Trophoblast cell (in vitro differentiated cells and primary cell): ENCODE data around the gene MEGF8.

Experiments used
- DNase-seq, 2 donors: peaks; one replicate each; pipeline ENCODE4 v3.0.0-alpha.2; 2016
- H2AFZ ChIP-seq: 2 replicates; pipeline ENCODE4 v1.6.1; 2013; ENCODE audit warnings: low read length, moderate library complexity, mild to moderate bottlenecking; ENCODE audit not compliant: insufficient read depth, poor library complexity
- H2AK5ac ChIP-seq: 2 replicates; pipeline ENCODE4 v1.6.1; 2013; ENCODE audit warnings: mild to moderate bottlenecking, low read length
- H2BK120ac ChIP-seq: 2 replicates; pipeline ENCODE4 v1.6.1; 2013; ENCODE audit warnings: low read length, mild to moderate bottlenecking, moderate library complexity; ENCODE audit not compliant: insufficient read depth, poor library complexity
- H2BK12ac ChIP-seq: 2 replicates; pipeline ENCODE4 v1.6.1; 2013; ENCODE audit warnings: mild to moderate bottlenecking, low read length, moderate library complexity
- H2BK5ac ChIP-seq: 2 replicates; pipeline ENCODE4 v1.6.1; 2013; ENCODE audit warnings: low read length, low read depth, moderate library complexity, mild to moderate bottlenecking; ENCODE audit not compliant: poor library complexity
- H3K14ac ChIP-seq: 2 replicates; pipeline ENCODE4 v1.6.1; 2013; ENCODE audit warnings: mild to moderate bottlenecking, low read length
- H3K18ac ChIP-seq: 2 replicates; pipeline ENCODE4 v1.6.1; 2013; ENCODE audit warnings: mild to moderate bottlenecking, low read length
- H3K23ac ChIP-seq: 2 replicates; pipeline ENCODE4 v1.6.1; 2013; ENCODE audit warnings: low read length
- H3K27ac ChIP-seq: 2 replicates; pipeline ENCODE4 v1.5.1; 2013; ENCODE audit warnings: low read depth, mild to moderate bottlenecking, inconsistent platforms, low read length, moderate library complexity
- H3K27me3 ChIP-seq: 2 replicates; pipeline ENCODE4 v1.6.1; 2013; ENCODE audit warnings: inconsistent platforms, mild to moderate bottlenecking, low read length, moderate library complexity; ENCODE audit not compliant: insufficient read depth
- H3K36me3 ChIP-seq, 2 experiments: 1 replicate in 1 of 2; 2 replicates in 1 of 2; pipeline ENCODE4 v1.6.1; 2013; ENCODE audit warnings: low read length in 2 of 2, mild to moderate bottlenecking in 2 of 2, moderate library complexity in 1 of 2; ENCODE audit not compliant: insufficient read depth in 2 of 2, control insufficient read depth in 1 of 2
- H3K4ac ChIP-seq: 2 replicates; pipeline ENCODE4 v1.6.1; 2013; ENCODE audit warnings: low read depth, mild to moderate bottlenecking, low read length, moderate library complexity
- H3K4me1 ChIP-seq, 2 experiments: 1 replicate in 1 of 2; 2 replicates in 1 of 2; pipeline ENCODE4 v1.6.1; 2013; ENCODE audit warnings: low read length in 2 of 2, mild to moderate bottlenecking in 2 of 2, moderate library complexity in 1 of 2; ENCODE audit not compliant: insufficient read depth in 2 of 2, control insufficient read depth in 1 of 2
- H3K4me2 ChIP-seq: 2 replicates; pipeline ENCODE4 v1.6.1; 2013; ENCODE audit warnings: inconsistent platforms, mild to moderate bottlenecking, low read length, moderate library complexity
- H3K4me3 ChIP-seq: 2 replicates; pipeline ENCODE4 v1.5.1; 2013; ENCODE audit warnings: mild to moderate bottlenecking, low read depth, low read length, inconsistent platforms
- H3K79me1 ChIP-seq: one replicate; pipeline ENCODE4 v1.6.1; 2013; ENCODE audit warnings: low read length
- H3K79me2 ChIP-seq: 2 replicates; pipeline ENCODE4 v1.6.1; 2013; ENCODE audit warnings: low read length, mild to moderate bottlenecking; ENCODE audit not compliant: control insufficient read depth, insufficient read depth, poor library complexity
- H3K9ac ChIP-seq: 2 replicates; pipeline ENCODE4 v1.6.1; 2013; ENCODE audit warnings: mild to moderate bottlenecking, low read length
- H3K9me3 ChIP-seq: 2 replicates; pipeline ENCODE4 v1.6.1; 2013; ENCODE audit warnings: low read depth, mild to moderate bottlenecking, control low read depth, inconsistent platforms, low read length; ENCODE audit not compliant: insufficient read depth
- H4K12ac ChIP-seq: 2 replicates; pipeline ENCODE4 v1.6.1; 2013; ENCODE audit warnings: low read depth, mild to moderate bottlenecking, low read length, moderate library complexity
- H4K8ac ChIP-seq: 2 replicates; pipeline ENCODE4 v1.6.1; 2013; ENCODE audit warnings: low read depth, mild to moderate bottlenecking, low read length, moderate library complexity
- H4K91ac ChIP-seq: one replicate; pipeline ENCODE4 v1.6.1; 2013; ENCODE audit warnings: low read depth, mild to moderate bottlenecking, low read length, moderate library complexity
- WGBS: extraction: QIAGEN DNeasy Blood & Tissue Kit; methylation state at CpG from one replicate; pipeline ENCODE4 v1.1.7; 2013; ENCODE audit warnings: missing lambda C conversion rate; ENCODE audit not compliant: insufficient read length, insufficient coverage; ENCODE audit errors: extremely low coverage; 5-methylcytosine and 5-hydroxymethylcytosine counted together

The MEGF8 gene

DNA sequence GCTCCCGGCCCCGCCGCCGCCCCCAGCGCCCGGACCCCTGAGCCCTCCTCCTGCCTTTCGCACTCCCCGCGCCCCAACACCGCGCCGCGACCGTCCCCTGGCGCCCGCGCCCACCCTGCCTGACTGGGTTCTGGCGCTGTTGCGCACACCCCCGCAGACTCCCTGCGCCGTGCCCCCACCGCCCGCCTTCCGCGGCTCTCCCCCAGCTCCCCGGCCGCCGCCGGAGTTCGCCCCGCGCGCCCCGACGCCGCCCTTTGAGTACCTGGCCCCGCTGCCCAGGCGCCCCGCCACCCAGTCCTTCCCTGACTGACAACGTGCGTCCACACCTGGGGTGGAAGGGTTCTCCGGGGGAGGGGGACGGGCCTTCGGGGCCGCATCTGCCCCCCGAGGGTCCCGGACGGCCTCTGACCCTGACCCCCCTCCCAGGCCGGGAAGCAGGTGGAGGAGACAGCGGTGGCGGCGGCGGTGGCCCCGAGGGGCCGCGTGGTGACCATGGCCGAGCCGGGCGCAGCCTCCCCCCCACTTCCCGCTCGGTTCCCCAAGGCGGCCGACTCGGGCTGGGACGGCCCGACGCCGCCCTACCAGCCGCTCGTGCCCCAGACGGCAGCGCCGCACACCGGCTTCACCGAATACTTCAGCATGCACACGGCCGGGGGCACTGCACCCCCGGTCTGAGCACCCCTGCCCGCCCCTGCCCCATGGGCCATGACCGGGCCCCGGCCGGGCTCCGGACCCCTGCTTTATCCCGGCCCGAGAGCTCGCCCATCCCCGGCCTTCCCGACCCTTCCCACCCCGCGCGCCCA is 1.4 kb upstream of the MEGF8 start:
- Histone ChIP-seq H4K8ac (peak overlapping the region; percentile 21), H3K4me1 (peaks cover 5% of the 10 kb centered on the region in 2 experiments), H2BK5ac (no peak overlapping the region), H3K79me2 (peaks cover 3% of the 10 kb centered on the region), H3K27ac (no peak overlapping the region), H2AK5ac (no peak overlapping the region), H3K4ac (no peak overlapping the region), H3K4me2 (peak overlapping the region; percentile 9), H3K9me3 (peaks cover 2% of the 10 kb centered on the region), H3K79me1 (peaks cover 5% of the 10 kb centered on the region), H3K18ac (no peak overlapping the region), H3K9ac (no peak overlapping the region), H2BK12ac (no peak overlapping the region), H3K14ac (no peak overlapping the region), H4K12ac (no peak overlapping the region), H2BK120ac (no peak overlapping the region), H2AFZ (no peak overlapping the region), H3K23ac (no peak overlapping the region), H3K4me3 (no peak overlapping the region), H4K91ac (no peak overlapping the region), H3K36me3 (no peaks in the 10 kb centered on the region), H3K27me3 (peaks cover 27% of the 10 kb centered on the region)
- no peak for DNase-seq
- no CpG with 5 or more reads among the region's 92 CpGs for WGBS

DNA sequence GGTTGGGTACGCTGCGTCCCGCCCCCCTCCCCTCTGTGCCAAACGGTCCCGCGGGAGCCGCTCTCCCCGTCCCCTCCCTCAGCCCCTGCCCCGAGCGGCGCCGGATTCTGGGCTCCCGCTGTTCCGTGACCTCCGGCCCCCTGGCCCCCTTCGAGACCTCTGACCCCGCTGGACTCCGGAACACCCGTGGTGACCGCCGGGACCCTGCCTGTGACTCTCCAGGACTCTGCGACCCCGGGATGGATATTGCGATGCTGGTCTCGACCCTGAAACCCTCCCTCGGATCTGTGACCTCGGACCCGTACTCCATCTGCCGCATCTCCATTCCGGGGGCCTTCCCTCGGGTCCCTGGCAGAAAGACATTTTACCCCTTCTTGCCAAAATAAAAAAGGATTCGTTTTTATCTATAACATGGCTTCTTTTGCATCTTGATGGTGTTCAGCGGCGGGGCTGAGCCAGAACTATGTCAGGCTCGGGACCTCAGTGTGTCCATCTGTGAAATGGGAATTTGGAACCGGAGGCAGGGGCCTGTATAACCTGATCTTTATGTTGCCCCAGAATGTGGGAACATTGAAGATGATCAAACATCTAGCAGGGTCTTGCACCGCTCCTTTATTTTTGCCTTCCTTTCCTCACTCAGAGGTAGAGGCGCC is 654 bp upstream of the MEGF8 start:
- Histone ChIP-seq H3K36me3 (no peaks in the 10 kb centered on the region), H3K9me3 (peaks cover 2% of the 10 kb centered on the region), H3K4me1 (peaks cover 5% of the 10 kb centered on the region in 2 experiments), H2BK5ac (no peak overlapping the region), H2AK5ac (no peak overlapping the region), H3K27ac (no peak overlapping the region), H3K14ac (no peak overlapping the region), H3K79me2 (peaks cover 3% of the 10 kb centered on the region), H3K4ac (no peak overlapping the region), H3K4me2 (peak overlapping the region; percentile 9), H4K91ac (no peak overlapping the region), H3K27me3 (peaks cover 27% of the 10 kb centered on the region), H4K8ac (peak overlapping the region; percentile 4), H2BK12ac (no peak overlapping the region), H3K4me3 (no peak overlapping the region), H3K18ac (no peak overlapping the region), H3K9ac (no peak overlapping the region), H2AFZ (no peak overlapping the region), H2BK120ac (no peak overlapping the region), H3K23ac (no peak overlapping the region), H4K12ac (peak overlapping the region; percentile 32), H3K79me1 (peaks cover 5% of the 10 kb centered on the region)
- no peak for DNase-seq
- no CpG with 5 or more reads among the region's 38 CpGs for WGBS

DNA sequence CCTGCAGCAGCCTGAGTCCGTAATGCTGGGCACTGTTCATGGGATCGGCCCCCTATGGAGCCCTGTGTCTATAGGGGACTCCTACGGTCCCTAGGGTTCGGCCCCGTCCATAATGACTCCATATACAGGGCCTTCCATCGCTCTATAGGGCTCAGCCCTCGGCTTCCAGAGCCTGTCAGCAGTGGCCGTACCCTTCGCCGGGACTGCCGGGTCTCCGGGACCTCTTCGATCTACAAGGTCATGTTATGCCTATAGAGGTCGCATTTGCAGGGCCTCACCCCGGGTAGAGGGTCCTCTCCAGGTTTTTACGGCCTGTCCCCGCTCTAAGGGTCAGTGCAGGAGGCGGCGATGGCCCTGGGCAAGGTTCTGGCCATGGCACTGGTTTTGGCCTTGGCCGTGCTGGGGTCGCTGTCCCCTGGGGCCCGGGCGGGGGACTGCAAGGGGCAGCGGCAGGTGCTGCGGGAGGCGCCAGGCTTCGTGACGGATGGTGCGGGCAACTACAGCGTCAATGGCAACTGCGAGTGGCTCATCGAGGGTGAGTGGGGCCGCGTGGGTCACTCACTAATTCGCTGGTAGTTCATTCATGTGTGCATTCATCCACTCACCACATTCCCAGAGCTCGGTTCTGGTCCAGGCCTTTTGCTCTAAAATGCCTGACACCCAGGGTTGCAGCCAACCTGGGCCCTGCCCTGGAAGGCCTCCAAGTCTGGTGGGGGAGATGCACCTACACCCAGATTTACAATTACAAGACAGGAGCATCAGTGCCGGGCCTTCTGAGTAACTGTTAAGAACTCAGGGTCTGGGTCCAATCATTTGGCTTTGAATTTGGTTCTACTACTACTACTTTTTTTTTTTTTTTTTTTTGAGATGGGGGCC is 699 bp downstream of the MEGF8 start:
- Histone ChIP-seq H3K18ac (peak overlapping the region; percentile 66), H3K4me1 (peaks cover 5% of the 10 kb centered on the region in 2 experiments), H3K36me3 (no peaks in the 10 kb centered on the region), H3K4me2 (peak overlapping the region; percentile 96), H4K8ac (peak overlapping the region; percentile 93), H2BK5ac (peak overlapping the region; percentile 52), H3K14ac (peak overlapping the region; percentile 69), H2AK5ac (peak overlapping the region; percentile 35), H4K91ac (peak overlapping the region; percentile 65), H3K9ac (peak overlapping the region; percentile 86), H3K79me1 (peaks cover 5% of the 10 kb centered on the region), H3K27ac (no peak overlapping the region), H3K27me3 (peaks cover 27% of the 10 kb centered on the region), H2BK120ac (peak overlapping the region; percentile 10), H2AFZ (peak overlapping the region; percentile 80), H3K9me3 (peaks cover 2% of the 10 kb centered on the region), H3K4ac (peak overlapping the region; percentile 77), H2BK12ac (no peak overlapping the region), H3K79me2 (peaks cover 3% of the 10 kb centered on the region), H3K4me3 (peak overlapping the region; percentile 85), H4K12ac (peak overlapping the region; percentile 56), H3K23ac (no peak overlapping the region)
- DNase-seq = no peak
- no CpG with 5 or more reads among the region's 37 CpGs for WGBS

DNA sequence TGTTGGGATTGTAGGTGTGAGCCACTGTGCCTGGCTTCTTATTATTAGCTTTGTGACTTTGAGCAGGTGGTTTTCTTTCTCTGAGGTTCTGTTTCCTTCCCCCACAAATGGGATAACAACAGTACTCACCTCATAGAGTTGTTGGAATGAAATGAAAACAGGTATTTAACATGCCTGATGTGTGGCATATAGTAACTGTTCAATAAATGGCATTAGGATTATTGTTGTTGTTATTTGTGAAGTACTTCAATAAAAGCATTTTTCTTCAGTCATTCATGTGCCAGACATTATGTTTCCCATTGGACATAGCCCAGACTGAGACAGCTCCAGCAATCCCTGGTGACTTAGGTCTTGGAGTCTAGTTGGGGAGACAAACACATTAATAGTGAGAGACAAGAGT is 1.5 kb downstream of the MEGF8 start:
- no peak overlapping the region for H2BK120ac ChIP-seq
- no peak overlapping the region for H2BK12ac ChIP-seq
- DNase-seq = no peak
- H3K4me2 ChIP-seq = no peak overlapping the region
- H3K27ac ChIP-seq = no peak overlapping the region
- H3K18ac ChIP-seq = no peak overlapping the region
- H2AFZ ChIP-seq = no peak overlapping the region
- no peak overlapping the region for H4K91ac ChIP-seq
- no peak overlapping the region for H3K4ac ChIP-seq
- no peak overlapping the region for H3K4me3 ChIP-seq
- H4K12ac ChIP-seq = no peak overlapping the region
- no peak overlapping the region for H4K8ac ChIP-seq
- no peak overlapping the region for H3K9ac ChIP-seq
- peaks cover 2% of the 10 kb centered on the region for H3K9me3 ChIP-seq
- no peaks in the 10 kb centered on the region for H3K36me3 ChIP-seq
- no peak overlapping the region for H3K14ac ChIP-seq
- H2AK5ac ChIP-seq = no peak overlapping the region
- no peak overlapping the region for H2BK5ac ChIP-seq
- H3K23ac ChIP-seq = no peak overlapping the region
- peaks cover 3% of the 10 kb centered on the region for H3K79me2 ChIP-seq
- peaks cover 5% of the 10 kb centered on the region for H3K79me1 ChIP-seq
- peaks cover 5% of the 10 kb centered on the region in 2 experiments for H3K4me1 ChIP-seq
- H3K27me3 ChIP-seq = peaks cover 23% of the 10 kb centered on the region
